Mammary epithelial cell (primary cell): ENCODE measurements around the gene LYPD1.

Experiments
- EZH2 ChIP-seq: IDR thresholded peaks from 2 replicates; pipeline ENCODE4 v1.6.1; 2012; ENCODE audit warnings: low read length, inconsistent platforms, borderline replicate concordance
- TF ChIP-seq, protein P1 (sequence below), 2 donors: IDR thresholded peaks in 1 of 2; conservative IDR thresholded peaks in 1 of 2; 2 replicates each; pipeline ENCODE4 v1.5.1; 2011 to 2012; ENCODE audit warnings: inconsistent platforms in 2 of 2, low read length in 2 of 2, mild to moderate bottlenecking in 2 of 2, control low read depth in 1 of 2, low read depth in 1 of 2; ENCODE audit not compliant: insufficient read depth in 1 of 2; ENCODE audit errors: extremely low read depth in 1 of 2

DNA sequence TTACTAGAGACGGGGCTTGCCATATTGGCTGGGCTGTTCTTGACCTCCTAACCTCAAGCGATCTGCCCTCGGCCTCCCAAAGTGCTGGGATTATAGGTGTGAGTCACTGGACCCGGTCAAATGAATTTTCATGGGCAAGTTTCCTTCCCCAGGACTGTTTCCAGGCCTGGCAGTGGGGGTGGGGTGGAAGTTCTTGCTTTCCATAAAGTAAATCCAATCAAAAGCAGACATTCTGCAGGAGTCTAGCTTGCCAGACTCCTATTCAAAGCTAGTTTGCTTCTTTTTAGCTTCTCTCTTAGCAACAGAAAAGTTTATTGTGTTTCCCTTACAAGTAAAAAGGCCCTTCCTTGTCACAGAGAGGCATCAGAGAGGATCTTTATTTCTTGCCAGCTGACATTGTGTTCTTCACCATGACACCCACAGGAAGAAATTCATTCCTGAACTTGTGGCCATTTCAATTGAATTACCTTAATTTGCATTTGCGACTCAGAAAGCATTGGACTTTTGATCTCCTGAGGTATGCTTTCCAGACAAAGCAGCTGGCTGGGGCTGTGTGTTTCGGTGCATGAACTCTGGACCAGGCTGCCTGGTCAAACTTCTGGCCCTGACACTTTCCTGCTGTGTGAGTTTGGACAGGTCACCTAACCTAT is 37.9 kb downstream of the LYPD1 start:
- TF ChIP-seq, protein P1, sequence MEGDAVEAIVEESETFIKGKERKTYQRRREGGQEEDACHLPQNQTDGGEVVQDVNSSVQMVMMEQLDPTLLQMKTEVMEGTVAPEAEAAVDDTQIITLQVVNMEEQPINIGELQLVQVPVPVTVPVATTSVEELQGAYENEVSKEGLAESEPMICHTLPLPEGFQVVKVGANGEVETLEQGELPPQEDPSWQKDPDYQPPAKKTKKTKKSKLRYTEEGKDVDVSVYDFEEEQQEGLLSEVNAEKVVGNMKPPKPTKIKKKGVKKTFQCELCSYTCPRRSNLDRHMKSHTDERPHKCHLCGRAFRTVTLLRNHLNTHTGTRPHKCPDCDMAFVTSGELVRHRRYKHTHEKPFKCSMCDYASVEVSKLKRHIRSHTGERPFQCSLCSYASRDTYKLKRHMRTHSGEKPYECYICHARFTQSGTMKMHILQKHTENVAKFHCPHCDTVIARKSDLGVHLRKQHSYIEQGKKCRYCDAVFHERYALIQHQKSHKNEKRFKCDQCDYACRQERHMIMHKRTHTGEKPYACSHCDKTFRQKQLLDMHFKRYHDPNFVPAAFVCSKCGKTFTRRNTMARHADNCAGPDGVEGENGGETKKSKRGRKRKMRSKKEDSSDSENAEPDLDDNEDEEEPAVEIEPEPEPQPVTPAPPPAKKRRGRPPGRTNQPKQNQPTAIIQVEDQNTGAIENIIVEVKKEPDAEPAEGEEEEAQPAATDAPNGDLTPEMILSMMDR (conservative IDR thresholded peaks at IDR 0.05 in 1 of 2, IDR thresholded peaks at IDR 0.05 in 1 of 2; ENCODE audit: extremely low read depth in 1 of 2, insufficient read depth in 1 of 2, low read depth in 1 of 2, low read length in 2 of 2) = no peak
- TF ChIP-seq EZH2 = no peak
